ENCODE results near the gene NEK1. TPM values are rescaled to one million over a fixed set of nuclear protein-coding genes. Genes with fewer than 3 reads are reported as not detected.

Gene NEK1
- total RNA-seq, 4 donors from 2014 or later = 18.8 to 33.8 (median 25.0) TPM

- intact Hi-C loops (cut with DNase I; ENCODE audit: low total_unique reads) = no loop called here
- DNase-seq = no peak
- H3K27ac ChIP-seq = no peak overlapping the region
- H3K4me3 ChIP-seq = no peak overlapping the region
- no peaks in the 10 kb centered on the region for H3K36me3 ChIP-seq
- H3K9me3 ChIP-seq = no peaks in the 10 kb centered on the region
- H3K27me3 ChIP-seq = no peaks in the 10 kb centered on the region
- TF ChIP-seq, protein P1, sequence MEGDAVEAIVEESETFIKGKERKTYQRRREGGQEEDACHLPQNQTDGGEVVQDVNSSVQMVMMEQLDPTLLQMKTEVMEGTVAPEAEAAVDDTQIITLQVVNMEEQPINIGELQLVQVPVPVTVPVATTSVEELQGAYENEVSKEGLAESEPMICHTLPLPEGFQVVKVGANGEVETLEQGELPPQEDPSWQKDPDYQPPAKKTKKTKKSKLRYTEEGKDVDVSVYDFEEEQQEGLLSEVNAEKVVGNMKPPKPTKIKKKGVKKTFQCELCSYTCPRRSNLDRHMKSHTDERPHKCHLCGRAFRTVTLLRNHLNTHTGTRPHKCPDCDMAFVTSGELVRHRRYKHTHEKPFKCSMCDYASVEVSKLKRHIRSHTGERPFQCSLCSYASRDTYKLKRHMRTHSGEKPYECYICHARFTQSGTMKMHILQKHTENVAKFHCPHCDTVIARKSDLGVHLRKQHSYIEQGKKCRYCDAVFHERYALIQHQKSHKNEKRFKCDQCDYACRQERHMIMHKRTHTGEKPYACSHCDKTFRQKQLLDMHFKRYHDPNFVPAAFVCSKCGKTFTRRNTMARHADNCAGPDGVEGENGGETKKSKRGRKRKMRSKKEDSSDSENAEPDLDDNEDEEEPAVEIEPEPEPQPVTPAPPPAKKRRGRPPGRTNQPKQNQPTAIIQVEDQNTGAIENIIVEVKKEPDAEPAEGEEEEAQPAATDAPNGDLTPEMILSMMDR (IDR thresholded peaks at IDR 0.05) = no peak
- TF ChIP-seq POLR2A (IDR thresholded peaks at IDR 0.05) = no peak
- no peaks in the 10 kb centered on the region for H3K4me1 ChIP-seq
These were observed 22.6 kb upstream of the NEK1 start for GRCh38 chr4:169634975-169635374.

DNA sequence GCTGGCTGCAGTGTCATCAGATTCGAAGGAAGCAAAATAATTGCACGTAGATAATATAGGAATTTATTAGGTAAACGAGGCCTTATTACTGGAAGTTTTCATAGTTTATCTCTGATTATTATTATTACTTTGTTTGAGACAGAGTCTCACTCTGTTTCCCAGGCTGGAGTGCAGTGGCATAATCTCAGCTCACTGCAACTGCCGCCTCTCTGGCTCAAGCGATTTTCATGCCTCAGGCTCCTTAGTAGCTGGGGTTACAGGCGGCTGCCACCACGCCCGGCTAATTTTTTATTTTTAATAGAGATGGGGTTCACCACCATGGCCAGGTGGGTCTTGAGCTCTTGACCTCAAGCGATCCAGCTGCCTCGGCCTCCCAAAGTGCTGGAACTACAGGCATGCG, 20.5 kb upstream of the NEK1 start:
- no peak for DNase-seq
- Histone ChIP-seq H3K9me3 (no peaks in the 10 kb centered on the region), H3K36me3 (no peaks in the 10 kb centered on the region), H3K4me3 (no peak overlapping the region), H3K4me1 (no peaks in the 10 kb centered on the region), H3K27ac (no peak overlapping the region), H3K27me3 (no peaks in the 10 kb centered on the region)
- TF ChIP-seq, protein P1 (IDR thresholded peaks at IDR 0.05) = no peak
- TF ChIP-seq POLR2A (IDR thresholded peaks at IDR 0.05) = no peak
- intact Hi-C loops (cut with DNase I; ENCODE audit: low total_unique reads) = no loop called here

DNA sequence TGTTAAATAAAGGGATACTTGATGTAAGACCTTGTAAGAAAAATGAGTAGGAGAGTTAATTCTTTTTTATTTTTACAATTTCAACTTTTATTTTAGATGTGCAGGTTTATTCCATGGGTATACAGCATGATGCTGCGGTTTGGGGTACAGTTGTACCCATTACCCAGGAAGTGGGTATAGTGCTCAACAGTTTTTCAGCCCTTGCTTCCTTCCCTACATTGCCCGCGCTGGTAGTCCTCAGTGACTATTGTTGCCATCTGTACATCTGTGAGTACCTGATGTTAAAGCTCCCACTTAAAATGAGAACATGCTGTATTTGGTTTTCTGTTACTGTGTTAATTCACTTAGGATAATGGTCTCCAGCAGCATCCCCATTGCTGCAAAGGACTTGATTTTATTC, 17.7 kb upstream of the NEK1 start:
- intact Hi-C loops (cut with DNase I; ENCODE audit: low total_unique reads) = no loop called here
- H3K27me3 ChIP-seq = no peaks in the 10 kb centered on the region
- no peaks in the 10 kb centered on the region for H3K9me3 ChIP-seq
- no peak for TF ChIP-seq POLR2A (IDR thresholded peaks at IDR 0.05)
- TF ChIP-seq, protein P1 (IDR thresholded peaks at IDR 0.05) = no peak
- H3K36me3 ChIP-seq = no peaks in the 10 kb centered on the region
- H3K4me3 ChIP-seq = no peak overlapping the region
- no peak overlapping the region for H3K27ac ChIP-seq
- no peak for DNase-seq
- no peaks in the 10 kb centered on the region for H3K4me1 ChIP-seq

DNA sequence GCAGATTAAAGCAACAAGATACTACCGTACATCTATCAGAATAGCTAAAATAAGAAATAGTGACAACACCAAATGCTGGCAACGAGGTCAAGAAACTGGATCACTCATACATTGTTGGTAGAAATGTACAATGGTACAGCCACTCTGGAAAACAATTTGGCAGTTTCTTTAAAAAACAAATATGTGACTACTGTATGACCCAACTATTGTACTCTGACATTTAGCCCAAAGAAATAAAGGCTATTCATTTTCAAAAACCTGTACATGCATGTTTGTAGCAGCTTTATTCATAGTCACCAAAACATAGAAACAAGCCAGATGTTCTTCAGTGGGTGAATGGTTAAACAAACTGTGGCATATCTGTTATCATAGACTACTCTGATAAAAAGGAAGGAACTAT, 16.2 kb upstream of the NEK1 start:
- Histone ChIP-seq H3K4me3 (no peak overlapping the region), H3K27me3 (no peaks in the 10 kb centered on the region), H3K9me3 (no peaks in the 10 kb centered on the region), H3K4me1 (no peaks in the 10 kb centered on the region), H3K36me3 (no peaks in the 10 kb centered on the region), H3K27ac (no peak overlapping the region)
- intact Hi-C loops (cut with DNase I; ENCODE audit: low total_unique reads) = no loop called here
- DNase-seq = no peak
- TF ChIP-seq, protein P1 (IDR thresholded peaks at IDR 0.05) = no peak
- TF ChIP-seq POLR2A (IDR thresholded peaks at IDR 0.05) = no peak

GRCh38 chr4:169627307-169627706, 14.9 kb upstream of the NEK1 start:
- no peak for DNase-seq
- H3K27ac ChIP-seq = no peak overlapping the region
- intact Hi-C loops (cut with DNase I; ENCODE audit: low total_unique reads) = no loop called here
- H3K4me1 ChIP-seq = no peaks in the 10 kb centered on the region
- H3K9me3 ChIP-seq = no peaks in the 10 kb centered on the region
- H3K36me3 ChIP-seq = no peaks in the 10 kb centered on the region
- no peak for TF ChIP-seq POLR2A (IDR thresholded peaks at IDR 0.05)
- H3K4me3 ChIP-seq = no peak overlapping the region
- H3K27me3 ChIP-seq = no peaks in the 10 kb centered on the region

Data from uterus (tissue), 4 donors.